Measurements from ENCODE around the gene PREX1. TPM values are rescaled to one million over a fixed set of nuclear protein-coding genes. Genes with fewer than 3 reads are reported as not detected.

The PREX1 gene
- total RNA-seq, 4 donors from 2014 or later = 7.5 to 10.9 (median 9.1) TPM

- Histone ChIP-seq H3K9me3 (no peaks in the 10 kb centered on the region), H3K4me1 (no peaks in the 10 kb centered on the region), H3K27ac (no peak overlapping the region), H3K4me3 (no peak overlapping the region), H3K27me3 (no peaks in the 10 kb centered on the region), H3K36me3 (no peaks in the 10 kb centered on the region)
- DNase-seq (no peak), ATAC-seq (no peak)
- in situ Hi-C loops (cut with MboI; ENCODE audit: low sequenced_read_pairs in 4 of 4) = no loop called here
- intact Hi-C loops (cut with DNase I; ENCODE audit: low total_unique reads) = no loop called here
- TF ChIP-seq CTCF (IDR thresholded peaks at IDR 0.05 in 4 of 5, conservative IDR thresholded peaks at IDR 0.05 in 1 of 5) = no peak
- no peak for TF ChIP-seq POLR2A (IDR thresholded peaks at IDR 0.05)
Measured at GRCh38 chr20:48769069-48769983, 58.5 kb downstream of the PREX1 start.

- Histone ChIP-seq H3K9me3 (no peaks in the 10 kb centered on the region), H3K27ac (no peak overlapping the region), H3K36me3 (no peaks in the 10 kb centered on the region), H3K4me1 (no peaks in the 10 kb centered on the region), H3K4me3 (no peak overlapping the region), H3K27me3 (no peaks in the 10 kb centered on the region)
- intact Hi-C loops (cut with DNase I; ENCODE audit: low total_unique reads) = no loop called here
- in situ Hi-C loops (cut with MboI; ENCODE audit: low sequenced_read_pairs in 4 of 4) = no loop called here
- DNase-seq (no peak), ATAC-seq (no peak)
- TF ChIP-seq CTCF (IDR thresholded peaks at IDR 0.05 in 4 of 5, conservative IDR thresholded peaks at IDR 0.05 in 1 of 5) = no peak
Measured at GRCh38 chr20:48766961-48767960, 60.5 kb downstream of the PREX1 start.

- TF ChIP-seq POLR2A (IDR thresholded peaks at IDR 0.05) (no peak), CTCF (IDR thresholded peaks at IDR 0.05 in 4 of 5, conservative IDR thresholded peaks at IDR 0.05 in 1 of 5) (no peak)
- Histone ChIP-seq H3K4me1 (no peaks in the 10 kb centered on the region), H3K9me3 (no peaks in the 10 kb centered on the region), H3K27me3 (no peaks in the 10 kb centered on the region), H3K27ac (no peak overlapping the region), H3K36me3 (no peaks in the 10 kb centered on the region), H3K4me3 (no peak overlapping the region)
- no peak for DNase-seq
- intact Hi-C loops (cut with DNase I; ENCODE audit: low total_unique reads) = no loop called here
- in situ Hi-C loops (cut with MboI; ENCODE audit: low sequenced_read_pairs in 4 of 4) = no loop called here
- no peak for ATAC-seq
Measured at GRCh38 chr20:48766205-48766604, 61.6 kb downstream of the PREX1 start.

- Histone ChIP-seq H3K36me3 (no peaks in the 10 kb centered on the region), H3K4me1 (peaks cover 0 to 5% of the 10 kb centered on the region in 2 donors), H3K27ac (no peak overlapping the region), H3K27me3 (no peaks in the 10 kb centered on the region), H3K9me3 (no peaks in the 10 kb centered on the region), H3K4me3 (no peak overlapping the region)
- no peak for ATAC-seq
- in situ Hi-C loops (cut with MboI; ENCODE audit: low sequenced_read_pairs in 4 of 4) (no loop called here), intact Hi-C loops (cut with DNase I; ENCODE audit: low total_unique reads) (no loop called here)
- TF ChIP-seq POLR2A (IDR thresholded peaks at IDR 0.05) (no peak), CTCF (IDR thresholded peaks at IDR 0.05 in 4 of 5, conservative IDR thresholded peaks at IDR 0.05 in 1 of 5) (no peak)
- no peak for DNase-seq
Measured at GRCh38 chr20:48765359-48765758, 62.4 kb downstream of the PREX1 start.

All from gastrocnemius medialis (tissue), 4 donors.